ENCODE measurements around the gene GPAM. TPM values are rescaled to one million over a fixed set of nuclear protein-coding genes. Genes with fewer than 3 reads are reported as not detected.

GPAM gene
- total and polyA plus RNA-seq, 10 of the 15 experiments (the other 5 are each of a cell fraction or from before 2014, with no cell fraction given), result 3.3 to 9.4 (median 7.4) TPM

GRCh38 chr10:112230325-112230988, 46.9 kb upstream of the GPAM start:
- DNase-seq (ENCODE audit: low read depth, low spot score) (no peak), FAIRE-seq (no peak), ATAC-seq (no peak)
- Histone ChIP-seq H3K36me3 (ENCODE audit: control insufficient read depth in 2 of 2, insufficient read depth in 2 of 2, low read length in 1 of 2) (no peaks in the 10 kb centered on the region), H4K20me1 (ENCODE audit: control insufficient read depth, insufficient read depth) (no peaks in the 10 kb centered on the region), H3K9ac (ENCODE audit: control insufficient read depth, insufficient read depth, low read length) (no peak overlapping the region), H3K4me1 (ENCODE audit: control insufficient read depth, insufficient read depth, low read length) (peaks cover 6% of the 10 kb centered on the region), H3K27me3 (replicated peaks in 1 of 2; ENCODE audit: control insufficient read depth in 2 of 2, insufficient read depth in 2 of 2, low read length in 1 of 2) (no peaks in the 10 kb centered on the region), H3K4me3 (no peak overlapping the region), H2AFZ (ENCODE audit: control insufficient read depth, low read depth, low read length) (no peak overlapping the region), H3K4me2 (ENCODE audit: control insufficient read depth, insufficient read depth) (no peak overlapping the region), H3K27ac (ENCODE audit: control insufficient read depth, insufficient read depth) (no peak overlapping the region), H3K79me2 (ENCODE audit: control insufficient read depth, insufficient read depth, low read length) (no peaks in the 10 kb centered on the region), H3K9me3 (replicated peaks; ENCODE audit: control insufficient read depth, insufficient read depth, low read length) (no peaks in the 10 kb centered on the region; the same call in 2 of the 3 replicates)
- BruUV-seq (replicated peaks), result no TSS peak
- in situ Hi-C loops (cut with MboI) (no loop called here), intact Hi-C loops (cut with micrococcal nuclease; ENCODE audit: unreplicated experiment) (no loop called here)
- WGBS (ENCODE audit: insufficient coverage, insufficient replicate concordance, low lambda C conversion rate, missing lambda C conversion rate), result 0% methylated on average over 1 of the region's 1 CpG
- CTCF ChIA-PET, result no interaction called here
- SMC1A ChIA-PET (ENCODE audit: uncharacterized antibody, unreplicated experiment), result no interaction called here
- RAD21 ChIA-PET (ENCODE audit: unreplicated experiment), result interaction anchor here (0.7 kb wide), 1 partner anchor 1872 kb away, joined by 3 read pairs; no protein-coding TSS in a partner anchor
- TF ChIP-seq RELA (IDR thresholded peaks at IDR 0.05; ENCODE audit: borderline replicate concordance, partially characterized antibody) (no peak), HDGF (IDR thresholded peaks at IDR 0.05) (no peak), EED (IDR thresholded peaks at IDR 0.05; ENCODE audit: low read depth) (no peak), ZSCAN29 (IDR thresholded peaks at IDR 0.05) (no peak), ZBTB4 (CRISPR knock-in tag; IDR thresholded peaks at IDR 0.05) (no peak), NFYB (IDR thresholded peaks at IDR 0.05; ENCODE audit: insufficient read depth, low read depth, low read length) (no peak), EGR1 (IDR thresholded peaks at IDR 0.05; ENCODE audit: borderline replicate concordance in 1 of 2, low read depth in 2 of 2, low read length in 2 of 2) (no peak), GATAD2B (conservative IDR thresholded peaks at IDR 0.05; ENCODE audit: low read depth) (no peak), NFXL1 (IDR thresholded peaks at IDR 0.05; ENCODE audit: borderline replicate concordance) (no peak), NFIC (IDR thresholded peaks at IDR 0.05; ENCODE audit: low read depth, low read length) (no peak), SMARCA5 (IDR thresholded peaks at IDR 0.05) (no peak), POLR2AphosphoS2 (IDR thresholded peaks at IDR 0.05; ENCODE audit: low read depth, low read length) (no peak), ZNF217 (IDR thresholded peaks at IDR 0.05) (no peak), NR2C1 (IDR thresholded peaks at IDR 0.05) (no peak), PML (IDR thresholded peaks at IDR 0.05; ENCODE audit: low read length) (no peak), RAD21 (IDR thresholded peaks at IDR 0.05; ENCODE audit: insufficient read depth, low read depth, low read length) (no peak), TCF12 (IDR thresholded peaks at IDR 0.05; ENCODE audit: low read depth, low read length) (no peak), BHLHE40 (IDR thresholded peaks at IDR 0.05; ENCODE audit: borderline replicate concordance in 1 of 2, low read depth in 2 of 2, low read length in 1 of 2) (no peak)
- POLR2A ChIA-PET, result no interaction called here
